Calu3 (cell line): ENCODE data around the gene TMEM151B. TPM values are rescaled to one million over a fixed set of nuclear protein-coding genes. Genes with fewer than 3 reads are reported as not detected.

Experiments
- BruUV-seq: library from RNA; stranded (reverse); fragments of 400-500 nt; replicated peaks from 2 replicates; lab custom pipeline; 2021; lab: Mats Ljungman, UMichigan
- CTCF ChIA-PET: fragments of 300-600 bp; sonication (Branson Sonifier 250); formaldehyde crosslinking; loops from one replicate; lab custom pipeline; 2022; ENCODE audit warnings: antibody characterized with exemption; lab: Charles Lee
- DNase-seq: peaks from one replicate; pipeline ENCODE4 v3.0.0; 2022
- H3K27ac Mint-ChIP-seq: one replicate; pipeline ENCODE4 v1.8.0; 2022; ENCODE audit warnings: mixed read lengths; ENCODE audit not compliant: unreplicated experiment
- H3K27me3 Mint-ChIP-seq: one replicate; pipeline ENCODE4 v1.8.0; 2022; ENCODE audit warnings: mixed read lengths; ENCODE audit not compliant: unreplicated experiment
- H3K36me3 Mint-ChIP-seq: one replicate; pipeline ENCODE4 v1.8.0; 2022; ENCODE audit warnings: mild to moderate bottlenecking, moderate library complexity, mixed read lengths; ENCODE audit not compliant: insufficient read depth, unreplicated experiment
- H3K4me1 Mint-ChIP-seq: one replicate; pipeline ENCODE4 v1.8.0; 2022; ENCODE audit warnings: mild to moderate bottlenecking, low read depth, mixed read lengths; ENCODE audit not compliant: unreplicated experiment
- H3K4me3 Mint-ChIP-seq: one replicate; pipeline ENCODE4 v1.8.0; 2022; ENCODE audit warnings: mild to moderate bottlenecking, low read depth, moderate library complexity, mixed read lengths; ENCODE audit not compliant: unreplicated experiment
- H3K9me3 Mint-ChIP-seq: one replicate; pipeline ENCODE4 v1.8.0; 2022; ENCODE audit warnings: low read depth, mixed read lengths; ENCODE audit not compliant: unreplicated experiment
- CTCF ChIP-seq: fragments of 200-600 bp; IDR thresholded peaks from one replicate; pipeline ENCODE4 v1.8.0; 2022; ENCODE audit warnings: antibody characterized with exemption; ENCODE audit not compliant: unreplicated experiment
- intact Hi-C: fragments of 100-400 bp; cut with micrococcal nuclease; formaldehyde crosslinking; loops from one replicate; pipeline ENCODE4 v1.10.0; 2022; ENCODE audit not compliant: unreplicated experiment
- total RNA-seq: library from RNA; stranded (reverse); gene quantifications from 2 replicates; pipeline ENCODE4 v1.2.3, GENCODE V29; 2022

TMEM151B gene
- total RNA-seq, 1 experiment from 2014 or later, result not detected

- Mint-ChIP-seq H3K27ac (no peak overlapping the region), H3K36me3 (peaks cover 49% of the 10 kb centered on the region), H3K4me1 (no peaks in the 10 kb centered on the region), H3K4me3 (no peak overlapping the region), H3K27me3 (peaks cover 28% of the 10 kb centered on the region), H3K9me3 (no peaks in the 10 kb centered on the region)
- CTCF ChIA-PET, result interaction anchor here (1.5 to 1.7 kb wide), 2 partner anchors 11 to 13 kb away, joined by 3 to 5 read pairs; partner anchors contain the start of gene AARS2
- no peak for TF ChIP-seq CTCF
- DNase-seq, result no peak
- intact Hi-C loops, result no loop called here
- no TSS peak for BruUV-seq
These were observed 31.7 kb downstream of the TMEM151B start for GRCh38 chr6:44301782-44302564.

- intact Hi-C loops, result no loop called here
These were observed 32.6 kb downstream of the TMEM151B start for GRCh38 chr6:44302856-44303255.

GRCh38 chr6:44303842-44304241 is 33.6 kb downstream of the TMEM151B start:
- intact Hi-C loops, result loop anchor here (2.0 kb wide), 1 partner anchor 35 kb away; no protein-coding TSS in a partner anchor
- H3K4me3 Mint-ChIP-seq, result no peak overlapping the region
- H3K27ac Mint-ChIP-seq, result no peak overlapping the region
- BruUV-seq, result no TSS peak
- peaks cover 40% of the 10 kb centered on the region for H3K36me3 Mint-ChIP-seq
- DNase-seq, result no peak
- TF ChIP-seq CTCF, result no peak
- H3K27me3 Mint-ChIP-seq, result peaks cover 9% of the 10 kb centered on the region
- H3K9me3 Mint-ChIP-seq, result no peaks in the 10 kb centered on the region
- CTCF ChIA-PET, result interaction anchor here (1.8 to 3.9 kb wide), 2 partner anchors 9 to 36 kb away, joined by 8 to 25 read pairs; partner anchors contain the start of gene AARS2
- no peaks in the 10 kb centered on the region for H3K4me1 Mint-ChIP-seq

More at GRCh38 chr6:44302856-44303255, 32.6 kb downstream of the TMEM151B start:
- no peak overlapping the region for H3K27ac Mint-ChIP-seq
- H3K36me3 Mint-ChIP-seq, result peaks cover 42% of the 10 kb centered on the region
- H3K9me3 Mint-ChIP-seq, result no peaks in the 10 kb centered on the region
- CTCF ChIA-PET, result interaction anchor here (1.7 to 3.9 kb wide), 2 partner anchors 10 to 35 kb away, joined by 5 to 25 read pairs; partner anchors contain the start of gene AARS2
- no peaks in the 10 kb centered on the region for H3K4me1 Mint-ChIP-seq
- no peak for TF ChIP-seq CTCF
- H3K4me3 Mint-ChIP-seq, result no peak overlapping the region
- no TSS peak for BruUV-seq
- peaks cover 19% of the 10 kb centered on the region for H3K27me3 Mint-ChIP-seq
- DNase-seq, result no peak

DNA sequence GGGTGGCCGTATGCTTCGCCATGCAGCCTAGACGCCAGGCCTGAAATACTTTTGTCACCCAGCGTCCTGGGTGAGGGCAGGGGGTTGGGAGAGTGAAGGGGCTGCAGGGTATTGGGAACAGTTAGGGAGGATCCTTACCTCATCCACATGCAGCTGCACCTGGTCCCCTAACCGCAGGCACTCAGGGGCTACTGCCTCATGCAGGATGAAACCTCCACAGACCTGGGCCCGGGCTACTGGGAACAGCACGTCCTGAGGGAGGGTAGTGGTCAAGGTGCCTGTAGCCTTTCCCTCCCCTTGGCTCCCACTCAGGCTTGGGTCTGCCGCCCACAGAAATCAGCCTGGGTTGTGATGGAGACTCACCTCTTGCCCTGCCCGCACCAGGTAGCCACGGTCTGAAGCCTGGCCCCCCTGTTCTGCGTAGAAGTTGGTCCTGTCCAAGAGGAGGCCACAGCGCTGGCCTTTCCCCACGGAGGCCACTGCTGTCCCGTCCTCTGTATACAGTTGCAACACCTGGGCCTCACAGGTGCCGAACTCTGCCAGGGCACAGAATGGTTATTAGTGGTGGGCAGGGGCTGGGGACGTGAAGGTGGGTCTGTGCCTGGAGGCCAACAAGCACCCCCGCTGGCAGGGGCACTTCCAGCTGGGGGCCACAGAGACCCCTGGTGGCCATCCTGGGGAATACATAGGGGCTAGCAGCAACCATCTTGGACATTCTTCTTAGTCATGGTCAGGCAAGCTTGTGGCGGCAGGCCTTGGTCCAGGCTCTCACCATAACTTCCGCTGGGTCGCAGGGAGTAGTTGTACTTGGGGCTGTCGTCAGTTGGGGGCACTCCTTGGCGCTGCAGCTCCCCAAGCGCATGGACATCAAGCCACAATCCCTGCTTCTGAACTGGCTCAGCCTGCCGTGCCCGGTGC is 34.3 kb downstream of the TMEM151B start:
- Mint-ChIP-seq H3K27ac (no peak overlapping the region), H3K4me1 (no peaks in the 10 kb centered on the region), H3K36me3 (peaks cover 38% of the 10 kb centered on the region), H3K4me3 (no peak overlapping the region), H3K27me3 (peaks cover 2% of the 10 kb centered on the region), H3K9me3 (no peaks in the 10 kb centered on the region)
- CTCF ChIA-PET, result interaction anchor here (0.8 to 3.9 kb wide), 7 partner anchors 9 to 209 kb away, joined by 3 to 25 read pairs (median 3); partner anchors contain the start of gene AARS2
- peak; percentile 88 for TF ChIP-seq CTCF
- DNase-seq, result peak; percentile 62
- no TSS peak for BruUV-seq
- intact Hi-C loops, result loop anchor here (2.0 kb wide), 1 partner anchor 36 kb away; no protein-coding TSS in a partner anchor
